ENCODE measurements around the gene DNAJC19.

DNAJC19 gene

GRCh38 chr3:180961087-180961486 lies 28.4 kb downstream of the DNAJC19 start:
- H3K4me1 ChIP-seq (ENCODE audit: insufficient read depth, low read length, poor library complexity, severe bottlenecking), result no peaks in the 10 kb centered on the region
- no peak overlapping the region for H3K9ac ChIP-seq (ENCODE audit: low read depth, low read length, poor library complexity, severe bottlenecking)
- TF ChIP-seq, protein P1, sequence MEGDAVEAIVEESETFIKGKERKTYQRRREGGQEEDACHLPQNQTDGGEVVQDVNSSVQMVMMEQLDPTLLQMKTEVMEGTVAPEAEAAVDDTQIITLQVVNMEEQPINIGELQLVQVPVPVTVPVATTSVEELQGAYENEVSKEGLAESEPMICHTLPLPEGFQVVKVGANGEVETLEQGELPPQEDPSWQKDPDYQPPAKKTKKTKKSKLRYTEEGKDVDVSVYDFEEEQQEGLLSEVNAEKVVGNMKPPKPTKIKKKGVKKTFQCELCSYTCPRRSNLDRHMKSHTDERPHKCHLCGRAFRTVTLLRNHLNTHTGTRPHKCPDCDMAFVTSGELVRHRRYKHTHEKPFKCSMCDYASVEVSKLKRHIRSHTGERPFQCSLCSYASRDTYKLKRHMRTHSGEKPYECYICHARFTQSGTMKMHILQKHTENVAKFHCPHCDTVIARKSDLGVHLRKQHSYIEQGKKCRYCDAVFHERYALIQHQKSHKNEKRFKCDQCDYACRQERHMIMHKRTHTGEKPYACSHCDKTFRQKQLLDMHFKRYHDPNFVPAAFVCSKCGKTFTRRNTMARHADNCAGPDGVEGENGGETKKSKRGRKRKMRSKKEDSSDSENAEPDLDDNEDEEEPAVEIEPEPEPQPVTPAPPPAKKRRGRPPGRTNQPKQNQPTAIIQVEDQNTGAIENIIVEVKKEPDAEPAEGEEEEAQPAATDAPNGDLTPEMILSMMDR (conservative IDR thresholded peaks at IDR 0.05; ENCODE audit: low read length), result no peak
- TF ChIP-seq EZH2phosphoT487 (IDR thresholded peaks at IDR 0.05; ENCODE audit: borderline replicate concordance), result no peak
- no peaks in the 10 kb centered on the region for H3K9me3 ChIP-seq (ENCODE audit: insufficient read depth, low read depth, low read length)
- H3F3A ChIP-seq (ENCODE audit: low read depth), result no peaks in the 10 kb centered on the region; the same call in 1 of the 2 replicates
- peaks cover 19% of the 10 kb centered on the region for H4K20me1 ChIP-seq (ENCODE audit: insufficient read depth, low read length, poor library complexity, severe bottlenecking)
- H2AFZ ChIP-seq (ENCODE audit: low read length), result no peak overlapping the region
- no peak overlapping the region for H3K4me2 ChIP-seq (ENCODE audit: low read depth, low read length, poor library complexity, severe bottlenecking)
- H3K79me2 ChIP-seq (ENCODE audit: insufficient read depth, low read length), result no peaks in the 10 kb centered on the region
- no peaks in the 10 kb centered on the region for H3K27me3 ChIP-seq (ENCODE audit: insufficient read depth, low read length, poor library complexity, severe bottlenecking)
- no peaks in the 10 kb centered on the region for H3K9me2 ChIP-seq (replicated peaks; ENCODE audit: low read depth, low read length)
- peaks cover 91% of the 10 kb centered on the region for H3K36me3 ChIP-seq (ENCODE audit: insufficient read depth, low read length)
- H3K4me3 ChIP-seq (ENCODE audit: low read length, poor library complexity, severe bottlenecking), result no peak overlapping the region

DNA sequence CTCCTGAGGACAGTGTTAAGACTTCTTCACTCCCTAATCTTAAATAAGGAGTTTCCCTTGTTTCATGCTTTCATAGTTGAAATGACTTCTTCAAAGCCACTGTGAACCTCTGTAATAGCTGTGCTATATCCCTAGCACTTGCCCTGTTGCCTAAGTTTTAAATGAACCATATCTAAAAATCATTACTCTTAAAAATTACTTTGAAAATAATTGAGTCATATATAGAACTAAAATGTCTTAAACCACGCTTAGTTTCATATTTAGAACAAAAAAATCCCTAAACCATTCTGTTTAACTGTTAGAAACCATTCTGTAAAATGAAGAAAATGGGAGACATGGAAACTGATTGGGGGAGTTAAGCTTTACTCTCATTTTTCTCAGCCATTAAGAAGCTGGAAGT lies 29.8 kb downstream of the DNAJC19 start:
- H3K9me3 ChIP-seq (ENCODE audit: insufficient read depth, low read depth, low read length), result no peaks in the 10 kb centered on the region
- peaks cover 94% of the 10 kb centered on the region for H3K36me3 ChIP-seq (ENCODE audit: insufficient read depth, low read length)
- TF ChIP-seq, protein P1 (conservative IDR thresholded peaks at IDR 0.05; ENCODE audit: low read length), result no peak
- no peak for TF ChIP-seq EZH2phosphoT487 (IDR thresholded peaks at IDR 0.05; ENCODE audit: borderline replicate concordance)
- peaks cover 12% of the 10 kb centered on the region for H4K20me1 ChIP-seq (ENCODE audit: insufficient read depth, low read length, poor library complexity, severe bottlenecking)
- H3K27me3 ChIP-seq (ENCODE audit: insufficient read depth, low read length, poor library complexity, severe bottlenecking), result no peaks in the 10 kb centered on the region
- H3K79me2 ChIP-seq (ENCODE audit: insufficient read depth, low read length), result no peaks in the 10 kb centered on the region
- no peak overlapping the region for H3K9ac ChIP-seq (ENCODE audit: low read depth, low read length, poor library complexity, severe bottlenecking)
- no peaks in the 10 kb centered on the region; the same call in 1 of the 2 replicates for H3F3A ChIP-seq (ENCODE audit: low read depth)
- no peaks in the 10 kb centered on the region for H3K4me1 ChIP-seq (ENCODE audit: insufficient read depth, low read length, poor library complexity, severe bottlenecking)
- no peaks in the 10 kb centered on the region for H3K9me2 ChIP-seq (replicated peaks; ENCODE audit: low read depth, low read length)
- no peak overlapping the region for H3K4me2 ChIP-seq (ENCODE audit: low read depth, low read length, poor library complexity, severe bottlenecking)
- H3K4me3 ChIP-seq (ENCODE audit: low read length, poor library complexity, severe bottlenecking), result no peak overlapping the region
- H2AFZ ChIP-seq (ENCODE audit: low read length), result no peak overlapping the region

DNA sequence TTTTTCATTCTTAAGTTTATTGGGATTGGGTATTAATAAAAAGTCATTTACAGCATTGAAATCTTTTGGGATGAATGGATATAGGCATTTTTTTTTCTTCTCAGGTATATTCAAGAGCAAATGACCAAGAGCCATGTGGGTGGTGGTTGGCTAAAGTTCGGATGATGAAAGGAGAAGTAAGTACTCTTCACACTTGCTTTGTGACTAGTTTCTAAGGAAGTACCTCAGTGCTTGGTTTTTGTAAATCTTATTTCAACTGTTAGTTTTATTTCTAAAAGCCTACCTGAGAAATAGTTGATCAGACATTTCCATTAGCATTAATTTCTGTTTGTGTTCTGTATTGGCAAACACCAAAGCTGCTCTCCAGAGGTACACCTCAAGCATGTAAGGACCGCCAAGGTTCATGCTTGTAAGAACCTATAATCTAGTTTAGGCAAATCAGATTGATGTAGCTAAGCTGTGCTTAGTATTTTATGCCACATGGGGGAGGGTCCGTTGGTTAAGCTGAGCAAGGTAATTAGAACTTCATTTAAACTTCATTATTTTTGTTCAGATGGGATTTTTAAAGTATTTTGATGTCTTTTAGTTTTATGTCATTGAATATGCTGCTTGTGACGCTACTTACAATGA lies 41.7 kb downstream of the DNAJC19 start:
- H3K4me2 ChIP-seq (ENCODE audit: low read depth, low read length, poor library complexity, severe bottlenecking), result no peak overlapping the region
- no peak overlapping the region for H3K9ac ChIP-seq (ENCODE audit: low read depth, low read length, poor library complexity, severe bottlenecking)
- H2AFZ ChIP-seq (ENCODE audit: low read length), result no peak overlapping the region
- no peak for TF ChIP-seq EZH2phosphoT487 (IDR thresholded peaks at IDR 0.05; ENCODE audit: borderline replicate concordance)
- TF ChIP-seq, protein P1 (conservative IDR thresholded peaks at IDR 0.05; ENCODE audit: low read length), result no peak
- H3K9me3 ChIP-seq (ENCODE audit: insufficient read depth, low read depth, low read length), result no peaks in the 10 kb centered on the region
- no peaks in the 10 kb centered on the region for H3K9me2 ChIP-seq (replicated peaks; ENCODE audit: low read depth, low read length)
- H4K20me1 ChIP-seq (ENCODE audit: insufficient read depth, low read length, poor library complexity, severe bottlenecking), result peaks cover 73% of the 10 kb centered on the region
- H3K4me1 ChIP-seq (ENCODE audit: insufficient read depth, low read length, poor library complexity, severe bottlenecking), result no peaks in the 10 kb centered on the region
- H3K27me3 ChIP-seq (ENCODE audit: insufficient read depth, low read length, poor library complexity, severe bottlenecking), result no peaks in the 10 kb centered on the region
- H3K4me3 ChIP-seq (ENCODE audit: low read length, poor library complexity, severe bottlenecking), result no peak overlapping the region
- no peaks in the 10 kb centered on the region for H3F3A ChIP-seq (ENCODE audit: low read depth)
- H3K36me3 ChIP-seq (ENCODE audit: insufficient read depth, low read length), result peaks cover 84% of the 10 kb centered on the region
- peaks cover 65% of the 10 kb centered on the region for H3K79me2 ChIP-seq (ENCODE audit: insufficient read depth, low read length)

All from Loucy (cell line).